HG02571 (cell line): ENCODE data around the gene GPR107.
"Not testable (repeated sequence)": the region's sequence is repeated elsewhere in the genome, so short reads cannot be mapped to it uniquely, and the experiment has no call there.

Experiments
- ATAC-seq: cut with Tn5 transposase; IDR thresholded peaks from one replicate; pipeline ENCODE4 v1.9.1; 2021; ENCODE audit warnings: mild to moderate bottlenecking, moderate library complexity; ENCODE audit not compliant: unreplicated experiment

GPR107 gene

GRCh38 chr9:130053504-130054324 lies at the start of gene GPR107:
GPR107 (plus strand) TSS chr9:130053906; CDS start chr9:130053933, 27 bp downstream.
- ATAC-seq = peak; percentile 79

- no peak for ATAC-seq
Observed at GRCh38 chr9:130003943-130004552, 49.7 kb upstream of the GPR107 start.

- not testable (repeated sequence) for ATAC-seq
Observed at GRCh38 chr9:130006952-130007351, 46.8 kb upstream of the GPR107 start.

- no peak for ATAC-seq
Observed at GRCh38 chr9:130008538-130008937, 45.2 kb upstream of the GPR107 start.

GRCh38 chr9:130009546-130009945 lies 44.2 kb upstream of the GPR107 start:
- not testable (repeated sequence) for ATAC-seq

GRCh38 chr9:130010151-130010988 lies 43.3 kb upstream of the GPR107 start:
- no peak for ATAC-seq

- ATAC-seq = no peak
Observed at GRCh38 chr9:130013326-130013725, 40.4 kb upstream of the GPR107 start.

- ATAC-seq = no peak
Observed at GRCh38 chr9:130015353-130016019, 38.2 kb upstream of the GPR107 start.

- ATAC-seq = no peak
Observed at GRCh38 chr9:130017076-130017475, 36.6 kb upstream of the GPR107 start.

GRCh38 chr9:130017510-130017909 lies 36.2 kb upstream of the GPR107 start:
- not testable (repeated sequence) for ATAC-seq

GRCh38 chr9:130018265-130018664 lies 35.4 kb upstream of the GPR107 start:
- no peak for ATAC-seq

GRCh38 chr9:130020618-130021017 lies 33.1 kb upstream of the GPR107 start:
- no peak for ATAC-seq

GRCh38 chr9:130021123-130021522 lies 32.6 kb upstream of the GPR107 start:
- ATAC-seq = no peak

GRCh38 chr9:130021842-130022241 lies 31.9 kb upstream of the GPR107 start:
- not testable (repeated sequence) for ATAC-seq

GRCh38 chr9:130022566-130023143 lies 31.1 kb upstream of the GPR107 start:
- no peak for ATAC-seq

GRCh38 chr9:130023144-130023787 lies 30.4 kb upstream of the GPR107 start:
- ATAC-seq = no peak

- ATAC-seq = no peak
Observed at GRCh38 chr9:130023994-130024596, 29.6 kb upstream of the GPR107 start.

- no peak for ATAC-seq
Observed at GRCh38 chr9:130024597-130024994, 29.1 kb upstream of the GPR107 start.

GRCh38 chr9:130026583-130027340 lies 26.9 kb upstream of the GPR107 start:
- no peak for ATAC-seq
